DND-41 (cell line): ENCODE data around the gene CIC.

Experiments used
- EZH2 ChIP-seq: IDR thresholded peaks from 3 replicates; pipeline ENCODE4 v1.6.1; 2012; ENCODE audit warnings: borderline replicate concordance, low read depth, mild to moderate bottlenecking, moderate library complexity, low read length, inconsistent platforms; ENCODE audit not compliant: severe bottlenecking
- TF ChIP-seq, protein P1 (sequence below): IDR thresholded peaks from 2 replicates; pipeline ENCODE4 v1.5.1; 2012; ENCODE audit warnings: borderline replicate concordance, low read length, moderate library complexity, mild to moderate bottlenecking; ENCODE audit not compliant: poor library complexity, severe bottlenecking; ENCODE audit errors: extremely low read depth

DNA sequence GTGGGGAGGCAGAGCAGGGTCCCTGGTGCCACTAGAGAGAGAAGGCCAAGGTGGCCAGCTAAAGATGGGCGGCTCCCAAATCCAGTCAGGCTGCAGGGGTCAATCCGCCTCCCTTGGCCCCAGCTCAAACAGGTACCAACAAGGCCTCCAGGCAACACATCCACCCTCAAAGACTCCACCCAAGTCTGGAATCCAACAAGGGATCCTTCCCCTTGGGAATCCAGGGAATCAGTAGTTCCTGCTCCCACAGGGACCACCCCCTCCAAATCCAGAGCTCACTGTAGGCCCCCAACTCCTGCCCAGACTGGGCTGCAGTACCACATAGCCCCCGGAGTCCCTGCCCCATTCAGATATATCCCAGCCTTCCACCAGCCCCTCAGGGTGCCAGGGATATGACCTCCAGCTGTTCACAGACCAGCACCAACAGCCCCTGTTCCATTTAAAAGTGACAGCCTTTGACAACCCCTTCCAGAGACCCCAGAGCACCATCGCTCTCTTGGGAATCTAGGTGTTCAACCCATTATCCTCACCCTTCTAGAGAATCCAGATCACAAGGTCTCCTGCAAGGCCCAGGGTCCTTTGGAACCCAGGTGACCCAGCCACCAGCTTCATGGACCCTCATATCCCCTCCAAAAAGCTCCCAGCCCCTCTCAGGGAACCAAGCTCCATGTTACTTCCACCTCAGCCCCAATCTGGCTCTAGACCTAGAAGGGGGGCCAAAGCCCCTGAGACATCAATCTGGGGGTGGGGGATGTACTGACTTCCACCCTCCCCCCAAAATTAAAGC is 17.3 kb upstream of the CIC start:
- TF ChIP-seq, protein P1, sequence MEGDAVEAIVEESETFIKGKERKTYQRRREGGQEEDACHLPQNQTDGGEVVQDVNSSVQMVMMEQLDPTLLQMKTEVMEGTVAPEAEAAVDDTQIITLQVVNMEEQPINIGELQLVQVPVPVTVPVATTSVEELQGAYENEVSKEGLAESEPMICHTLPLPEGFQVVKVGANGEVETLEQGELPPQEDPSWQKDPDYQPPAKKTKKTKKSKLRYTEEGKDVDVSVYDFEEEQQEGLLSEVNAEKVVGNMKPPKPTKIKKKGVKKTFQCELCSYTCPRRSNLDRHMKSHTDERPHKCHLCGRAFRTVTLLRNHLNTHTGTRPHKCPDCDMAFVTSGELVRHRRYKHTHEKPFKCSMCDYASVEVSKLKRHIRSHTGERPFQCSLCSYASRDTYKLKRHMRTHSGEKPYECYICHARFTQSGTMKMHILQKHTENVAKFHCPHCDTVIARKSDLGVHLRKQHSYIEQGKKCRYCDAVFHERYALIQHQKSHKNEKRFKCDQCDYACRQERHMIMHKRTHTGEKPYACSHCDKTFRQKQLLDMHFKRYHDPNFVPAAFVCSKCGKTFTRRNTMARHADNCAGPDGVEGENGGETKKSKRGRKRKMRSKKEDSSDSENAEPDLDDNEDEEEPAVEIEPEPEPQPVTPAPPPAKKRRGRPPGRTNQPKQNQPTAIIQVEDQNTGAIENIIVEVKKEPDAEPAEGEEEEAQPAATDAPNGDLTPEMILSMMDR, result no peak
- no peak for TF ChIP-seq EZH2
